Measurements from ENCODE around the gene ARHGAP33. TPM values are rescaled to one million over a fixed set of nuclear protein-coding genes. Genes with fewer than 3 reads are reported as not detected.

The ARHGAP33 gene
- total and polyA plus RNA-seq, 10 of the 15 experiments (the other 5 are each of a cell fraction or from before 2014, with no cell fraction given), result 0.05 to 22.9 (median 2.3) TPM; not detected in 1

GRCh38 chr19:35742121-35742724 is 33.1 kb upstream of the ARHGAP33 start, which contains the start of gene IGFLR1 (continued):
- TF ChIP-seq BCL3 (IDR thresholded peaks at IDR 0.05; ENCODE audit: borderline replicate concordance, insufficient read depth, low read depth, low read length, poor library complexity, severe bottlenecking) (peak; percentile 40), MLLT1 (IDR thresholded peaks at IDR 0.05) (peak; percentile 78), ETV6 (conservative IDR thresholded peaks at IDR 0.05 in 1 of 2, IDR thresholded peaks at IDR 0.05 in 1 of 2; ENCODE audit: borderline replicate concordance in 1 of 2, low read depth in 1 of 2) (peak in 1 of 2 experiments; percentile 75; a peak in 2 of 4 replicates), MXI1 (IDR thresholded peaks at IDR 0.05; ENCODE audit: low read depth, low read length) (peak; percentile 80; the same call in 1 of the 2 replicates), NBN (IDR thresholded peaks at IDR 0.05) (peak; percentile 86; the same call in 1 of the 2 replicates), NFYA (IDR thresholded peaks at IDR 0.05; ENCODE audit: borderline replicate concordance, low read depth, low read length) (no peak), TAF1 (IDR thresholded peaks at IDR 0.05; ENCODE audit: borderline replicate concordance, low read depth, low read length) (peak; percentile 77; the same call in 1 of the 2 replicates), ZNF207 (IDR thresholded peaks at IDR 0.05; ENCODE audit: borderline replicate concordance) (0 out of 2 replicates have a peak, but pooled peaks have one; percentile 18), SMAD1 (IDR thresholded peaks at IDR 0.05; ENCODE audit: low read depth, partially characterized antibody) (peak; percentile 89), RELB (IDR thresholded peaks at IDR 0.05; ENCODE audit: low read depth) (peak; percentile 93), ATF7 (IDR thresholded peaks at IDR 0.05; ENCODE audit: low read depth) (peak; percentile 64), JUNB (IDR thresholded peaks at IDR 0.05) (no peak), SKIL (IDR thresholded peaks at IDR 0.05; ENCODE audit: low read depth, poor library complexity, severe bottlenecking) (peak; percentile 67), IKZF2 (IDR thresholded peaks at IDR 0.05) (peak; percentile 77 to 81), ZBED1 (IDR thresholded peaks at IDR 0.05; ENCODE audit: borderline replicate concordance) (peak; percentile 64; the same call in 1 of the 2 replicates), WRNIP1 (IDR thresholded peaks at IDR 0.05; ENCODE audit: borderline replicate concordance, low read depth, low read length) (peak; percentile 15; the same call in 1 of the 2 replicates), SPI1 (IDR thresholded peaks at IDR 0.05; ENCODE audit: borderline replicate concordance, insufficient read depth, low read depth, low read length) (peak; percentile 77), CREM (IDR thresholded peaks at IDR 0.05; ENCODE audit: low read depth) (peak; percentile 95), CHD1 (IDR thresholded peaks at IDR 0.05; ENCODE audit: low read depth, low read length) (no peak; the same call in 1 of the 2 replicates)
